T-helper 9 cell (primary cell): ENCODE results near the gene USO1.
A peak's percentile ranks its signal among the peaks of the same experiment; 100 is the strongest.
"Not testable (repeated sequence)": the region's sequence is repeated elsewhere in the genome, so short reads cannot be mapped to it uniquely, and the experiment has no call there.

Source experiments
- DNase-seq: peaks from one replicate; pipeline ENCODE4 v3.0.0-alpha.2; 2020

USO1 gene

GRCh38 chr4:75714011-75714410 is 10.4 kb upstream of the USO1 start:
- no peak for DNase-seq

- DNase-seq = no peak
Measured at GRCh38 chr4:75714704-75715103, 9.7 kb upstream of the USO1 start.

- no peak for DNase-seq
Measured at GRCh38 chr4:75715105-75715799, 9.1 kb upstream of the USO1 start.

GRCh38 chr4:75716054-75716453 is 8.3 kb upstream of the USO1 start:
- not testable (repeated sequence) for DNase-seq

GRCh38 chr4:75717408-75717807 is 7.0 kb upstream of the USO1 start:
- no peak for DNase-seq

- DNase-seq = no peak
Measured at GRCh38 chr4:75718529-75718928, 5.8 kb upstream of the USO1 start.

- DNase-seq = no peak
Measured at GRCh38 chr4:75722417-75722816, 2.0 kb upstream of the USO1 start.

- no peak for DNase-seq
Measured at GRCh38 chr4:75723163-75724065, 963 bp upstream of the USO1 start.

- DNase-seq = peak; percentile 26
Measured at GRCh38 chr4:75724867-75725724, 719 bp downstream of the USO1 start.

- not testable (repeated sequence) for DNase-seq
Measured at GRCh38 chr4:75725942-75726538, 1.7 kb downstream of the USO1 start.

- DNase-seq = no peak
Measured at GRCh38 chr4:75726577-75726976, 2.2 kb downstream of the USO1 start.

- DNase-seq = no peak
Measured at GRCh38 chr4:75727073-75727472, 2.7 kb downstream of the USO1 start.

GRCh38 chr4:75729836-75730235 is 5.5 kb downstream of the USO1 start:
- DNase-seq = no peak

- no peak for DNase-seq
Measured at GRCh38 chr4:75733369-75733768, 9.0 kb downstream of the USO1 start.

- DNase-seq = no peak
Measured at GRCh38 chr4:75735525-75735924, 11.1 kb downstream of the USO1 start.

GRCh38 chr4:75736862-75737261 is 12.5 kb downstream of the USO1 start:
- no peak for DNase-seq

- DNase-seq = no peak
Measured at GRCh38 chr4:75737398-75737797, 13.0 kb downstream of the USO1 start.

- no peak for DNase-seq
Measured at GRCh38 chr4:75741027-75741426, 16.6 kb downstream of the USO1 start.

- DNase-seq = no peak
Measured at GRCh38 chr4:75742451-75742850, 18.1 kb downstream of the USO1 start.

- DNase-seq = no peak
Measured at GRCh38 chr4:75745161-75745560, 20.8 kb downstream of the USO1 start.

- no peak for DNase-seq
Measured at GRCh38 chr4:75745721-75746199, 21.4 kb downstream of the USO1 start.

- no peak for DNase-seq
Measured at GRCh38 chr4:75752637-75753036, 28.3 kb downstream of the USO1 start.

- DNase-seq = no peak
Measured at GRCh38 chr4:75769036-75769435, 44.7 kb downstream of the USO1 start.
